NCI-H1436 (cell line): ENCODE results near the gene SNX20.

ENCODE experiments used
- DNase-seq: peaks from one replicate; lab custom pipeline; 2025; lab: John Stamatoyannopoulos, UW

The SNX20 gene

GRCh38 chr16:50681021-50681885, at the start of gene SNX20:
TSS of gene SNX20 (minus strand) at chr16:50681312. CDS start at chr16:50677526, 3,786 bp downstream.
- DNase-seq = no peak

DNA sequence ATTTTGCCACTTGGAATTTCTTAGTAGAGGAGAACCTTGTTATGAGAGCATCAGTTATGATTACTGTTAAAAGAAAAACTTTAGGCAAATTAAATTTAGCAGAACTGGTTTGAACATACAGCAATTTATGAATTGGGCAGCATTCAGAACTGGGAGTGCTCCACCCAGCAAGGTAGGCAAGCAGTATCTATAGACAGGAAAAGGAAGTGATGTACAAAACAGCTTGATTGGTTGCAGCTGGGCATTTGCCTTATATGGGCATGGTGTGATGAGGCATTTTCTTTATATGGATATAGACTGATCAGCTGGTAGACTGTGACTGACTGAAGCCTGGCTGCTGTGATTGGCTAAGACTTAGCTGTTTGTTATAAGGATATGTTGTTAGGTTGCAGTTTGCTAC, 43.2 kb upstream of the SNX20 start:
- DNase-seq = no peak

DNA sequence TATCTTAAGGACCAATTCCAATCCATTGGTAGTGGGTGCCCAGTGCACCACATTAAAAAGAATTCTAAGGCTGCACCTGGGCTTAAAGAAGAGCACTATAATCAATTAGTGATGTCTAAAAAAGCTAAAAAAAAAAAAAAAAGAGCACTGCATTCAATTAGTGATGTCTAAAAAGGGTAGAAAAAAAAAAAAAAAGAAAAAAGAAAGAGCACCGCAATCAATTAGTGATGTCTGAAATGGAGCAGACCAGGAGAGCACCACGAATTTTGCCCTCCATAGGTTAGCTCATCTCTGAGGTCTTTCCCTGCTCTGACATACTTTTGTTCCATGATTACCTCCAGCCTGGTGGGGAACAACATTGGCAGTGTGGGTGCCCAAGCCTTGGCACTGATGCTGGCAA, 41.8 kb upstream of the SNX20 start:
- DNase-seq = no peak

GRCh38 chr16:50722405-50722737, 41.3 kb upstream of the SNX20 start:
- DNase-seq = no peak

DNA sequence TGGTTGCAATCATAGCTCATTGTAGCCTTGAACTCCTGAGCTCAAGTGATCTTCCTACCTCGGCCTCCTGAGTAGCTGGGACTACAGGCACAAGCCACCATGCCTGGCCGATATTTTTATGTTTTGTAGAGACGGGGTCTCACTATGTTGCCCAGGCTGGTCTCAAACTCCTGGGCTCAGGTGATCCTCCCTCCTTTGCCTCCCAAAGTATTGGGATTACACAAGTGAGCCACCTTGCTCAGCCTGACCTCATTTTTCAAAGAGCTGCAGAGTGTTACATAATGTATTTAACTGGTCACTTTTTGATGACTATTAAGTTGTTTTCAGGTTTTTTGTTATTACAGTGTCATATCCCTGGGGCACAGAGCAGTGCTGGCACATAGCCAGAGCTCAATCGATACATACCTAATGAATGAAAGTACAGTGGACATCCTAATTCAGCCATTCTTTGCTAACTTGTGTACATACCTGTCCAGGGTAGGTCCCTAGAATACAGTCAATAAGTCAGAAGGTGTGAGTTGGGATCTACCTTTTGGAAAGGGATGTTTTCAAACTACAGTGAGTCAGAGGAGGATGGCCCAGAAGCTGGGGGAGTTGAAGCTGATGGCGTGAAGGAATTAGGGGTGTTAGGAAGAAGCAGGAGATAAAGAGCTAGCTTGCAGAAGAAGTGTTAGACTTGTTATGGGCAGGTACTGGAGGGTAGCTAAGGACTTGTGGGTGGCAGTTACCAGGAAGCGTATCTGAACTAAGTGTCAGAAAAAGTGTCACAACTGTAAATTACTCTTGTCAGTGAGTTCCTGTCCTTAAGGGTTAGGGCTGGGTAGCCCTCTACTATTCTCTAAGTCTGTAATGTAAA, 40.7 kb upstream of the SNX20 start:
- no peak for DNase-seq

- DNase-seq = no peak
Measured at GRCh38 chr16:50719401-50720337, 38.6 kb upstream of the SNX20 start.

DNA sequence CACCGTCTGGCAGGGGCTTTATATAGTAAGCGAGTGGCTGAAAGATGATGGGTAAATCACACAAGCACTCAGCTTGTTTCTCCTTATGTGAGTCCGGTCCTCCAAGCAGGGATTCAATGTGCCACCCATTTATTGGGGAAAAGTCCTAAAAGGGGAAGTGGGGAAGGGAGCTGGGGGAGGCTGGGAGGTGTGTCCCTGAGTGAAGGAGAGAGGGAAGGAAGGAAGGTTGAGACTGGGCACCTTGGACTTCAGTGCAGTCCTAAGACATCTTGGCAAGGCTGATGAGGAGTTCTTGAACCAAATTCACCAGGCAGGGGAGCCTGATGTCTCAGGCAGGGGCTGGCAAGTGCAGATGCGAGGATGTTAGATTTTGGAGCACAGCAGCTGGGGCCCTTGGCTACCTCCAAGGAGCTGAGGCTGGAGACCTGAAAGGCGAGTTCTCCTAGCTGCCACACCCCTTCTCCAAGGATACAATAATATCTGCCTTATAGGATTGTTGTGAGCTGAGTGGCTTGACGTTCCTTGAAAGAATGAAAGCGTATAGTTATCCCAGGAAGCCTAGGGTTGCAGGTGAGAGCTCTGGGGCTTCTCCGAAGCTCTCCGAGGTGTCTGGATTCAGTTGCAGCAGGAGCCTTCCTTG, 37.8 kb upstream of the SNX20 start:
- no peak for DNase-seq

DNA sequence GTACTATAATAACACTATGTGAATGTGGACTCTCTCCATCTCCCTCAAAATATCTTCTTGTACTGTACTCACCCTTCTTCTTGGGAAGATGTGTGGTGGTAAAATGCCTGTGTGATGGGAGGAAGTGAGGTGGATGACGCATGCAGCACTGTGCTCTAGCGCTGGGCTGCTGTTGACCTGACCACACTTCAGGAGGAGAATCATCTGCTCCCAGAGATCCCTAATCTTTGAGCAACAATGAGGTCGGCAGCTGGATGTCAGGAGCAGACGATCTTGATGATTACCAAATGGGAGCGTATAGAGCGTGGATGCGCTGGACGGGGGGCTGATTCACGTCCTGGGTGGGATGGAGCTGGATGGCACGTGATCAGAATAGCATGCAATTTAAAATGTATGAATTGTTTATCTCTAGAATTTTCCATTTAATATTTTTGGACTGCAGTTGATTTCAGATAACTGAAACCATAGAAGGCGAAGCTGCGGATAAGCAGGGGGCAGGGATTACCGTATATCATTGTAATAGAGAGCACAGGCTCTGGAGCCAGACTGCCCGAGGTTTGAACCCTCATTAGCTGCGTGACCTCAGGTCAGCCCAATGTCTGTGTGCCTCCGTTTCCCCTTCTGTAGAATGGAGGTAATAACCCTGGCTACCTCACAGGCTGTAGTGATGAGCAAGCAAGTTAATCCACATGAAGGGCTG, 37.1 kb upstream of the SNX20 start:
- DNase-seq = no peak

- DNase-seq = no peak
Measured at GRCh38 chr16:50717494-50717893, 36.4 kb upstream of the SNX20 start.

DNA sequence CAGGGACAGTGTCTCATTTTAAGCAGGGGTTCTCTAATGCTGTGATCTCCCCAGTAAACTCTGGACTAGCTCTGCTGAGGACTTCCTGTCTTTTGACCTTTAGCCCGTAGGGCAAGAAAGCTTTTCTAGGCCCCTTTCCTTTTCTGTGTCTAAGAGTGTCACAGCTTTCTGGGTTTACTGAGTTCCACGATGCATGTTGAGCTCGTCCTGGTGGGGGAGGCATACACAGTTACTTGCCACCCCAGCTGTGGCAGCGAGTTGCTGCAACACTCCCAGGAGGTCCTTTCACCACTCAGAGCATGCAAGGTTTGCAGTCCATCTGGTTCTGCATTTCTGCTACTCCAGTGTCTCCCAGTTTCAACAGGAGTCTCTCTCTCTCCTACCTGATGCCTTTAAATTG, 36.0 kb upstream of the SNX20 start:
- no peak for DNase-seq

DNA sequence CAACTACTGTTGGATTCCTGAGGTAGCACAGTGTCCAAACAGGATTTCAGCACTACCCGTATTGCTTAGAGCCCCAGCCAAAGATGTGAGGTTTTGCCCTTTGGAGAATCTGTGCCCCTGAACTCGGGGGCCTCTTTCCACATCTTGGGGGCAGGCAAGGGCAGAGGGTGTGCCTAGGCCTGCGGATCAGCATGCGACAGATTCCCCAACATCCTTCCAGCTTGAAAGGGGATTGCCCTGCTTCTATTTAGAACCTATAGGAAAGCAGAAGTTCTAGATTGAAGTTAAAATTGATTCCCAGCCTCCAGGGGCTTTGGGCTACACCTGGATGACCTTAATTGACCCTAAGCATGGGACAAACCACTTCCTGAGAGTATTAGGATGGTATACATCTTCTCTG, 31.8 kb upstream of the SNX20 start:
- no peak for DNase-seq

GRCh38 chr16:50712560-50712898, 31.4 kb upstream of the SNX20 start:
- DNase-seq = no peak

DNA sequence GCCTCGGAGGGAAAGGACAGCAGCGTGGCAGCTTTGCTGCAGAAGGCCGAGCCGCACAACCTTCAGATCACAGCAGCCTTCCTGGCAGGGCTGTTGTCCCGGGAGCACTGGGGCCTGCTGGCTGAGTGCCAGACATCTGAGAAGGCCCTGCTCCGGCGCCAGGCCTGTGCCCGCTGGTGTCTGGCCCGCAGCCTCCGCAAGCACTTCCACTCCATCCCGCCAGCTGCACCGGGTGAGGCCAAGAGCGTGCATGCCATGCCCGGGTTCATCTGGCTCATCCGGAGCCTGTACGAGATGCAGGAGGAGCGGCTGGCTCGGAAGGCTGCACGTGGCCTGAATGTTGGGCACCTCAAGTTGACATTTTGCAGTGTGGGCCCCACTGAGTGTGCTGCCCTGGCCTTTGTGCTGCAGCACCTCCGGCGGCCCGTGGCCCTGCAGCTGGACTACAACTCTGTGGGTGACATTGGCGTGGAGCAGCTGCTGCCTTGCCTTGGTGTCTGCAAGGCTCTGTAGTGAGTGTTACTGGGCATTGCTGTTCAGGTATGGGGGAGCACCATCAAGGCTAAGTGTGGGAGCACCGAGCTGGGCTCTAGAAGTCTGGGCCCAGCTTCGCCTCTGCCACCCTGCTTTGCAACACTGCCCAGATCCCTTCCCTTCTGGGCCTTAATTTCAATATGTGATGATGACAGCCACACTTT, 30.9 kb upstream of the SNX20 start:
- no peak for DNase-seq

DNA sequence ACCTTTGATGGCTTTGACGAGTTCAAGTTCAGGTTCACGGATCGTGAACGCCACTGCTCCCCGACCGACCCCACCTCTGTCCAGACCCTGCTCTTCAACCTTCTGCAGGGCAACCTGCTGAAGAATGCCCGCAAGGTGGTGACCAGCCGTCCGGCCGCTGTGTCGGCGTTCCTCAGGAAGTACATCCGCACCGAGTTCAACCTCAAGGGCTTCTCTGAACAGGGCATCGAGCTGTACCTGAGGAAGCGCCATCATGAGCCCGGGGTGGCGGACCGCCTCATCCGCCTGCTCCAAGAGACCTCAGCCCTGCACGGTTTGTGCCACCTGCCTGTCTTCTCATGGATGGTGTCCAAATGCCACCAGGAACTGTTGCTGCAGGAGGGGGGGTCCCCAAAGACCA, 29.9 kb upstream of the SNX20 start:
- no peak for DNase-seq

GRCh38 chr16:50709980-50710379, 28.9 kb upstream of the SNX20 start:
- no peak for DNase-seq

- no peak for DNase-seq
Measured at GRCh38 chr16:50709061-50709684, 28.1 kb upstream of the SNX20 start.

DNA sequence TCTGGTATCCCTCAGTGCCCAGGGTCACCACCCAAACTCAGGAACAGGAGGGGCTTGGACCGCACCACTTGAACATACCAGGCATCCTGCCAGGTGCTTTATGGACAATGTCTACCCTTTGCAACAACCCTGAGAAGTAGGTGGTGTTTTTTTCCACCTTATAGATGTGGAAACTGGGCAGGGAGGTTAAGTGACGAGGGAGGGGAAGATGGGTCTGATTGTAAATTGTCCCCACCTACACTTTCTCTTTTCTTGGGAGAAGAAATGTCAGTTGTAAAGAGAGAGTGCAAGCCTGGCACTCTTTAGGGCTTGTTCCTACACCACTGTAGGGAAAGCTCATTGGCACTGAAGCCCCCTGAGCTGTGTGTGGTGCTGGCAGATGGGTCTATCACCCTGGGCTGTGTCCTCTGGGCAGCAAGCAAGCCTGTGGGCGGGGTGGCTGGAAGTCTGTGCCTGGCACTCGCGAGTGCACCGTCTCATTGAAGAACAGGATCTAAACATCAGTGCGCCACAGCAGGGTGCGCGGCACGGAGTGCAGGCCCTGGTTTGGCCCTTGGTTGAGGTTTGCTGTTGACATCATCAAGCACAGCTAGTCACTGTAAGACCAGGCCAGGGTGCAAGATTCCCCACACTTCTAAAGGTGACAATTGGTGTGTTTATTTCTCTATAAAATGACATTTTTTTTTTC, 27.4 kb upstream of the SNX20 start:
- DNase-seq = no peak

DNA sequence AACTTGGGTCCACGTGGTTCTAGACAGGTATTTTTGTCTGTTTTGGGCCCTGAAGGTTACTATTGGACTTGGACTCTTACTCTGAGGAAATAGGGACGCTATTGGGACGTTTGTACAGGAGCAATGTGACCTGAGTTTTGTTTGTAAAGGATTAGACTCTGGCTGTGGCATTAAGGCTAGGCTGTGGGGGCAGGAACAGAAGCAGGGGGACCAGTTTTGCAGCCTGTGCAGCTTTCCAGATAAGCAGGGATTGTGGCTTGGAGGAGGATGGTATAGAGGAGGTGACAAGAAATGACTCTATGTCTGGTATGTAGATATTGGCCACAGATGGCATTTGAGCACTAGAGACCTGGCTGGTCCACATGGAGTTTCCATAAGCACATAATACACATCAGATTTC, 25.1 kb upstream of the SNX20 start:
- no peak for DNase-seq

GRCh38 chr16:50705436-50706110, 24.5 kb upstream of the SNX20 start:
- no peak for DNase-seq
